HEK293 (cell line): ENCODE results near the gene S100A12.

ENCODE experiments used
- CTCF ChIA-PET: fragments of 350-600 bp; formaldehyde crosslinking; extraction: SDS; loops from one replicate; lab custom pipeline; 2021; ENCODE audit warnings: antibody characterized with exemption; lab: Yijun Ruan, JAX
- POLR2A ChIA-PET: fragments of 300-600 bp; formaldehyde crosslinking; extraction: SDS; loops from one replicate; lab custom pipeline; 2020; ENCODE audit warnings: antibody characterized with exemption, inconsistent platforms; lab: Yijun Ruan, JAX
- H3K27ac ChIP-seq: fragments of 200-500 bp; sonication (Bioruptor generic); 2 replicates; pipeline ENCODE4 v1.5.1; 2014; ENCODE audit warnings: low read depth, low read length, control low read depth, inconsistent platforms; ENCODE audit errors: extremely low read depth
- H3K36me3 ChIP-seq, 2 experiments: fragments of 200-500 bp in 1 of 2; sonication (Bioruptor generic) in 1 of 2; 1 replicate in 1 of 2; 2 replicates in 1 of 2; pipeline ENCODE4 v1.5.1; 2014 to 2017; ENCODE audit warnings: inconsistent platforms in 2 of 2, low read length in 2 of 2; ENCODE audit not compliant: control insufficient read depth in 2 of 2, insufficient read depth in 1 of 2
- H3K4me1 ChIP-seq: fragments of 200-500 bp; sonication (Bioruptor generic); 2 replicates; pipeline ENCODE4 v1.5.1; 2014; ENCODE audit warnings: mild to moderate bottlenecking, low read length, inconsistent platforms; ENCODE audit not compliant: control insufficient read depth, insufficient read depth
- H3K4me3 ChIP-seq: 2 replicates; pipeline ENCODE4 v1.5.1; 2011; ENCODE audit warnings: low read depth, mild to moderate bottlenecking, control low read depth, low read length, moderate library complexity
- H3K9me3 ChIP-seq: fragments of 200-500 bp; sonication (Bioruptor generic); 2 replicates; pipeline ENCODE4 v1.5.1; 2014; ENCODE audit warnings: low read depth, low read length, inconsistent platforms; ENCODE audit not compliant: control insufficient read depth, insufficient read depth
- BCL11A ChIP-seq: fragments of 450-650 bp; formaldehyde crosslinking; IDR thresholded peaks from 2 replicates; pipeline ENCODE4 v1.5.1; 2016; ENCODE audit warnings: low read depth, missing biosample characterization, missing genetic modification characterization
- BCL6B ChIP-seq: fragments of 450-650 bp; formaldehyde crosslinking; IDR thresholded peaks from 2 replicates; pipeline ENCODE4 v1.5.1; 2017; ENCODE audit warnings: missing biosample characterization, missing genetic modification characterization
- HIC1 ChIP-seq: fragments of 450-650 bp; formaldehyde crosslinking; IDR thresholded peaks from 2 replicates; pipeline ENCODE4 v1.5.1; 2016; ENCODE audit warnings: missing biosample characterization, missing genetic modification characterization
- INSM2 ChIP-seq: fragments of 450-650 bp; formaldehyde crosslinking; IDR thresholded peaks from 2 replicates; pipeline ENCODE4 v1.5.1; 2016; ENCODE audit warnings: missing biosample characterization, missing genetic modification characterization
- MYNN ChIP-seq: fragments of 450-650 bp; formaldehyde crosslinking; IDR thresholded peaks from 2 replicates; pipeline ENCODE4 v1.5.1; 2016; ENCODE audit warnings: missing biosample characterization, missing genetic modification characterization, borderline replicate concordance
- PBX3 ChIP-seq: sonication (generic); formaldehyde crosslinking; IDR thresholded peaks from 2 replicates; pipeline ENCODE4 v1.8.1; 2022; ENCODE audit warnings: mild to moderate bottlenecking, moderate library complexity, missing genetic modification reagents
- REPIN1 ChIP-seq: fragments of 450-650 bp; formaldehyde crosslinking; IDR thresholded peaks from 2 replicates; pipeline ENCODE4 v1.5.1; 2017; ENCODE audit warnings: missing biosample characterization, missing genetic modification characterization, low read depth
- ZBTB48 ChIP-seq: fragments of 450-650 bp; formaldehyde crosslinking; IDR thresholded peaks from 2 replicates; pipeline ENCODE4 v1.5.1; 2016; ENCODE audit warnings: missing biosample characterization, missing genetic modification characterization
- ZFP37 ChIP-seq: fragments of 450-650 bp; formaldehyde crosslinking; IDR thresholded peaks from 2 replicates; pipeline ENCODE4 v1.5.1; 2016; ENCODE audit warnings: missing biosample characterization, missing genetic modification characterization
- ZFP41 ChIP-seq: fragments of 450-650 bp; formaldehyde crosslinking; IDR thresholded peaks from 2 replicates; pipeline ENCODE4 v1.5.1; 2016; ENCODE audit warnings: missing biosample characterization, missing genetic modification characterization, borderline replicate concordance
- ZIC2 ChIP-seq: fragments of 450-650 bp; formaldehyde crosslinking; IDR thresholded peaks from 2 replicates; pipeline ENCODE4 v1.5.1; 2016; ENCODE audit warnings: missing biosample characterization, missing genetic modification characterization
- ZNF169 ChIP-seq: fragments of 450-650 bp; formaldehyde crosslinking; IDR thresholded peaks from 2 replicates; pipeline ENCODE4 v1.5.1; 2016; ENCODE audit warnings: missing biosample characterization, missing genetic modification characterization
- ZNF184 ChIP-seq: fragments of 450-650 bp; IDR thresholded peaks from 2 replicates; pipeline ENCODE4 v1.5.1; 2018; ENCODE audit warnings: missing biosample characterization, mild to moderate bottlenecking, missing genetic modification characterization
- ZNF214 ChIP-seq: fragments of 450-650 bp; formaldehyde crosslinking; IDR thresholded peaks from 2 replicates; pipeline ENCODE4 v1.5.1; 2017; ENCODE audit warnings: missing biosample characterization, mild to moderate bottlenecking, missing genetic modification characterization, borderline replicate concordance
- ZNF248 ChIP-seq: fragments of 450-650 bp; formaldehyde crosslinking; IDR thresholded peaks from 2 replicates; pipeline ENCODE4 v1.5.1; 2017; ENCODE audit warnings: missing biosample characterization, missing genetic modification characterization
- ZNF280D ChIP-seq: fragments of 450-650 bp; formaldehyde crosslinking; IDR thresholded peaks from 2 replicates; pipeline ENCODE4 v1.5.1; 2016; ENCODE audit warnings: missing biosample characterization, missing genetic modification characterization
- ZNF341 ChIP-seq: fragments of 450-650 bp; formaldehyde crosslinking; IDR thresholded peaks from 2 replicates; pipeline ENCODE4; 2016; ENCODE audit warnings: low read depth, missing biosample characterization, missing genetic modification characterization
- ZNF473 ChIP-seq: fragments of 450-650 bp; formaldehyde crosslinking; IDR thresholded peaks from 2 replicates; pipeline ENCODE4 v1.5.1; 2017; ENCODE audit warnings: missing biosample characterization, missing genetic modification characterization
- ZNF571 ChIP-seq: fragments of 450-650 bp; formaldehyde crosslinking; IDR thresholded peaks from 2 replicates; pipeline ENCODE4 v1.5.0; 2017; ENCODE audit warnings: missing biosample characterization, missing genetic modification characterization
- ZNF623 ChIP-seq: fragments of 450-650 bp; formaldehyde crosslinking; IDR thresholded peaks from 2 replicates; pipeline ENCODE4 v1.5.1; 2016; ENCODE audit warnings: missing biosample characterization, missing genetic modification characterization
- ZNF639 ChIP-seq: fragments of 450-650 bp; formaldehyde crosslinking; IDR thresholded peaks from 2 replicates; pipeline ENCODE4 v1.5.1; 2016; ENCODE audit warnings: missing biosample characterization, missing genetic modification characterization
- ZNF704 ChIP-seq: fragments of 450-650 bp; formaldehyde crosslinking; IDR thresholded peaks from 2 replicates; pipeline ENCODE4 v1.5.1; 2016; ENCODE audit warnings: missing biosample characterization, missing genetic modification characterization
- ZNF768 ChIP-seq: fragments of 450-650 bp; formaldehyde crosslinking; IDR thresholded peaks from 2 replicates; pipeline ENCODE4 v1.5.1; 2018; ENCODE audit warnings: missing biosample characterization, mild to moderate bottlenecking, missing genetic modification characterization

The S100A12 gene

GRCh38 chr1:153341431-153341934 is 33.9 kb downstream of the S100A12 start:
- Histone ChIP-seq H3K36me3 (no peaks in the 10 kb centered on the region), H3K9me3 (no peaks in the 10 kb centered on the region), H3K4me3 (no peak overlapping the region), H3K4me1 (no peaks in the 10 kb centered on the region), H3K27ac (no peak overlapping the region)
- no peak for TF ChIP-seq ZNF341 (tag by site-specific recombination)
- TF ChIP-seq REPIN1 (tag by site-specific recombination) = no peak
- no peak for TF ChIP-seq ZFP37 (tag by site-specific recombination)
- TF ChIP-seq MYNN (tag by site-specific recombination) = no peak
- no peak for TF ChIP-seq ZNF768 (tag by site-specific recombination)
- no peak for TF ChIP-seq ZNF704
- no peak for TF ChIP-seq ZNF169 (tag by site-specific recombination)
- TF ChIP-seq INSM2 (tag by site-specific recombination) = no peak
- TF ChIP-seq ZNF639 (tag by site-specific recombination) = no peak
- no peak for TF ChIP-seq PBX3
- no peak for TF ChIP-seq ZIC2 (tag by site-specific recombination)
- no peak for TF ChIP-seq ZNF623 (tag by site-specific recombination)
- TF ChIP-seq ZNF214 (tag by site-specific recombination) = no peak
- TF ChIP-seq ZNF248 (tag by site-specific recombination) = no peak
- ChIA-PET CTCF (interaction anchor here (2.4 to 3.7 kb wide), 2 partner anchors 11 to 124 kb away, joined by 6 to 18 read pairs; no protein-coding TSS in a partner anchor), POLR2A (no interaction called here)

GRCh38 chr1:153340356-153340755 is 35.1 kb downstream of the S100A12 start:
- TF ChIP-seq ZNF184 (no peak), ZFP37 (tag by site-specific recombination) (no peak), BCL6B (tag by site-specific recombination) (no peak), ZFP41 (tag by site-specific recombination) (no peak), BCL11A (tag by site-specific recombination) (no peak), ZNF280D (tag by site-specific recombination) (no peak), ZBTB48 (no peak), ZNF473 (tag by site-specific recombination) (no peak), ZNF571 (tag by site-specific recombination) (no peak), HIC1 (no peak)
- TF ChIP-seq, all 188 proteins: peak for 0
- Histone ChIP-seq H3K9me3 (no peaks in the 10 kb centered on the region), H3K27ac (no peak overlapping the region), H3K36me3 (no peaks in the 10 kb centered on the region), H3K4me3 (no peak overlapping the region), H3K4me1 (no peaks in the 10 kb centered on the region)
- ChIA-PET CTCF (no interaction called here), POLR2A (no interaction called here)
